GM12865 (cell line): ENCODE results near the gene GPX4.
A peak's percentile ranks its signal among the peaks of the same experiment; 100 is the strongest.
"Not testable (repeated sequence)": the region's sequence is repeated elsewhere in the genome, so short reads cannot be mapped to it uniquely, and the experiment has no call there.

ENCODE experiments used
- DNase-seq: peaks from one replicate; pipeline ENCODE4 v3.0.0; 2010; ENCODE audit warnings: low read depth
- H3K4me3 ChIP-seq: 2 replicates; pipeline ENCODE4 v1.5.1; 2011; ENCODE audit warnings: mild to moderate bottlenecking, low read depth, low read length, control low read depth
- TF ChIP-seq, protein P1 (sequence below): IDR thresholded peaks from 2 replicates; pipeline ENCODE4 v1.5.1; 2011; ENCODE audit warnings: low read length, control low read depth, low read depth, inconsistent platforms; ENCODE audit not compliant: insufficient read depth; ENCODE audit errors: missing control alignments

GPX4 gene

DNA sequence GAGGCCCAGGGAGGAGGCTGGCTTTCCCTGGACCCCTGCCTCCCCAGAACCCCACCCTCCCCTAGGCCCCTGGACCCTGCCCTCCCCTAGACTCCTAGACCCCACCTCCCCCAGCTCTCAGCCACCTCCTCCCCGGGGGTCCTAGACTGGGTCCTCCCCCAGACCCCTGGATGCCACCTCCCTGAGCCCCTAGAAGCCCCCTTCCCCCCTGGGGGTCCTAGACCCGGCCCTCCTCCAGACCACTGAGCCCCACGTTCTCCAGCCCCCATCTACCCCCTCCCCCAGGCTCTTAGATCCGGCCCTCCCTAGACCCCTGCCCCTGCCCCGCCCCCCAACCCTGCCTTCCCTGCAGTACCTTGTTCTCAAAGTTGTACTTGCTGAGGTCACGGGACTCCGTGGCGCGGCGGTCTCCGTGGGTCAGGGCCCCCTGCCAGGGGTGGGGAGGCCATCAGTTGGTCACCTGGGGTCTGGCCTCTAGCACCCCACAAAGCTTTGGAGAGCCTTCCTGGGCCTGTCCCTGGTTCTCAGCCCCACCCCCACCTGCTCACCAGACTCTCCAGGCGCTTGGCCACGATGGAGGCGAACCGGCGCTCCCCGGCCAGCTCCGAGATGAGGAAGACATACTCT lies 8.0 kb downstream of the GPX4 start:
- H3K4me3 ChIP-seq = no peak overlapping the region
- DNase-seq = no peak
- TF ChIP-seq, protein P1, sequence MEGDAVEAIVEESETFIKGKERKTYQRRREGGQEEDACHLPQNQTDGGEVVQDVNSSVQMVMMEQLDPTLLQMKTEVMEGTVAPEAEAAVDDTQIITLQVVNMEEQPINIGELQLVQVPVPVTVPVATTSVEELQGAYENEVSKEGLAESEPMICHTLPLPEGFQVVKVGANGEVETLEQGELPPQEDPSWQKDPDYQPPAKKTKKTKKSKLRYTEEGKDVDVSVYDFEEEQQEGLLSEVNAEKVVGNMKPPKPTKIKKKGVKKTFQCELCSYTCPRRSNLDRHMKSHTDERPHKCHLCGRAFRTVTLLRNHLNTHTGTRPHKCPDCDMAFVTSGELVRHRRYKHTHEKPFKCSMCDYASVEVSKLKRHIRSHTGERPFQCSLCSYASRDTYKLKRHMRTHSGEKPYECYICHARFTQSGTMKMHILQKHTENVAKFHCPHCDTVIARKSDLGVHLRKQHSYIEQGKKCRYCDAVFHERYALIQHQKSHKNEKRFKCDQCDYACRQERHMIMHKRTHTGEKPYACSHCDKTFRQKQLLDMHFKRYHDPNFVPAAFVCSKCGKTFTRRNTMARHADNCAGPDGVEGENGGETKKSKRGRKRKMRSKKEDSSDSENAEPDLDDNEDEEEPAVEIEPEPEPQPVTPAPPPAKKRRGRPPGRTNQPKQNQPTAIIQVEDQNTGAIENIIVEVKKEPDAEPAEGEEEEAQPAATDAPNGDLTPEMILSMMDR = no peak

GRCh38 chr19:1112268-1113029 lies 8.7 kb downstream of the GPX4 start:
- no peak for DNase-seq
- TF ChIP-seq, protein P1 = no peak
- H3K4me3 ChIP-seq = no peak overlapping the region

DNA sequence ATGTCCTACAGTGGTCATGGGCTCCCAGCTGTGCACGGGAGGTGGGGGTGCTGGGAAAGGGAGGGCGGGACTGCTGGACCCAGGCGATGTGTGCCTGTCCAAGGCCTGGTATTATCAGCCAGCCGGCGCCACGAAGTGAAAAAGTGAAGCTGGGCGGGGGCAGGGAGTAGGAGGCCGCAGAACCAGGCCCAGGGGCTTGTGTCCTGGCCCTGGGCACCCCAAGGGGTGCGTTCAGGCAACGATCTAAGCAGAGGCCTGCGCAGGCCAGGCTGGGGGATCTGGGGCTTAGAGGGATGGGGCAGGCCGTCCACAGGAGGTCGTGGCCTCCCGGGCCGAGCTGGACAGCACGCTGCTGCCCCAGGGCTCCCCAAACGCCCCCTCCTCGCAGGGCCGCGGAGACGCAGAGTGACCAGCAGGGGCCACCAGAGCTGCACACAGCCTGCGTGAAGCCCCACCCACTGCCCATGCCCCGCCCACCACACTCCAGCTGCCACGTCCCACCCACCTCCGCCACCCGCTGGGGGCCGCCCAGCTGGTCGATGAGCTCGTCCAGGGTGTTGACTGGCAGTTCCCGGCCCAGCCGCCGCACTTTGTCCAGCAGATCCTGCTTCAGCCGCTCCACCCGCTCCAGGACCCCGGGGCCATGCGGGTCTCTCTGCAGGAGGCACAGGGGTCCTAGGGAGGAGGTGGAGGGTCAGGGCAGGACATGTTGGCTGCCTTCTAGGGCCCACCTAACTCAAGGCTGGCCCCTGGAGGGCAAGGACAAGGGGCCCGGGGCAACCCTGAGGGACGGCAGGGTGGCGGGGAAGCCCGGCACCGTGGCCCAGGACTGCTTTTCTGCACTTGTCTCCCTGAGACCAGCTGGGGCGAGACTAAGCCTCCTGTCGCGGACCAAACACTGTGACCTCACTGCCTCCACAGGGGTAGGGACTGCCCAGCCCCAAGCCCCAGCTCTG lies 9.5 kb downstream of the GPX4 start:
- peak; percentile 91 for DNase-seq
- no peak overlapping the region for H3K4me3 ChIP-seq
- TF ChIP-seq, protein P1 = peak; percentile 83

DNA sequence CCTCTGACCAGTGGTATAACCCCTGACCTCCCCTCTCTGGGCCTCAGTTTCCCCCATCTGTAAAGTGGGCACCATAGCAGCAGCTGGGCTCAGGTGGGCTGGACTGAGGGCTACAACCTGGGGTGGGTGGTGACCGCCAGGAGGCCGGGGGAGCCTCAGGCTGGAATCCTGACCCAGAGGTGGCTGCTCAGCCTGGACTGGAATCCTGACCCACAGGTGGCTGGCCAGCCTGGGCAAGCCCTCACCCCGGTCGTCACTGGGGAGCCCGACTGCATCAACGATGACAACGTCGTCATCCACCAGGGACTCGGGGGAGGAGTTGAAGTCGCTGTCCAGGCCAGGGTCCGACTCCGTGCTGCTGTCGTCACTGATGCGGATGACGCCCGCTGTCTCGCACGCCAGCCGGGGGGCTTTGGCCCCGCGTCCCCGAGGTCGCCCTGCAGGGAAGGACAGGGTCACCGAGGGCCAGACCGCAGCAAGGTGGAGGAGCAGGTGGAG lies 10.2 kb downstream of the GPX4 start:
- TF ChIP-seq, protein P1 = no peak
- DNase-seq = no peak
- no peak overlapping the region for H3K4me3 ChIP-seq

- not testable (repeated sequence) for DNase-seq, H3K4me3 ChIP-seq
Measured at GRCh38 chr19:1114728-1115127, 10.9 kb downstream of the GPX4 start.

DNA sequence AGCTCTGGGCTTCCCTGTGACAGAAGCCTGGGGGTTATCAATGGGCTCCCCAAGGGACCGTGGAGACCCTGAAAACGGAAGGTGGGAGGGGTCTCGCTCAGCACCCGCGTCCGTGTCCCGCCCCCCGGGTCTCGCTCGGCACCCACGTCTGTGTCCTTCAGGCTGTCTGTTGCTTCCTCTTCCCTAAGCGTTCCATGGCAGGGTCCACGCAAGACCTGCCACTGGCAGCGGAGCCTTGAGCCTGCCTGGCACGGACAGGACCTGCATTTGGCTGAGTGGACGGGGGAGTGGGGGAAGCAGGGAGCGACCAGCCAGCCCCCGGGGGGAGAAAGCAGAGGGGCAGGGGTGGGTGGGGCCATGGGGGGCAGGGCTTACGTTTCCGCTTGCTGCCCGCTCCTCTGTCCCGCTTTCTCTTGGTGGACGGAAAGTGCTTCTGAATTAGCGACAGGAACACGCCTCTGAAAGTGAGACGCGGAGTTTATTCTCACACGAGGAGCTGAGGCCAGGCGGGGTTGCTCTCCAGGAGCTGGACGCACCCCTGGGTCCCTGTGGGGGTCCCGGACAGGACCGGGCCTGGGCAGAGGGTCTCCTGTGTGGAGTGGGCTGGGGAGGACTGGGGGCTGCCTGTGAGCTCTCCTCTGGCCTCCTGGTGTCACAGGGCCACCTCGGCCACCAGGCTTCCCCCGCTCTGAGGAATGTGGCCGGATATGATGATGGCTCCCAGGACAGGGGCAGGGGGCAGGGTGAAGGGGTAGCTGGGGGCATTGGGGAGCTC lies 12.0 kb downstream of the GPX4 start:
- no peak for DNase-seq
- TF ChIP-seq, protein P1 = no peak
- no peak overlapping the region for H3K4me3 ChIP-seq
